Gastrocnemius medialis (tissue), 4 donors: ENCODE measurements around the gene METRNL.

Experiments
- POLR2A ChIP-seq, 2 donors: fragments of 450-650 bp; IDR thresholded peaks; one replicate each; pipeline ENCODE4 v1.6.1; 2017; ENCODE audit warnings: antibody characterized with exemption in 2 of 2, mild to moderate bottlenecking in 2 of 2, moderate library complexity in 2 of 2
- TF ChIP-seq, protein P1 (sequence below), 5 experiments: fragments of 450-650 bp in 3 of 5; fragments of 200-600 bp in 2 of 5; sonication (generic) in 2 of 5; IDR thresholded peaks in 4 of 5; conservative IDR thresholded peaks in 1 of 5; 1 replicate in 4 of 5; 2 replicates in 1 of 5; pipeline ENCODE4 v1.5.1; 2016 to 2019; ENCODE audit warnings: antibody characterized with exemption in 5 of 5, mild to moderate bottlenecking in 3 of 5, moderate library complexity in 3 of 5

DNA sequence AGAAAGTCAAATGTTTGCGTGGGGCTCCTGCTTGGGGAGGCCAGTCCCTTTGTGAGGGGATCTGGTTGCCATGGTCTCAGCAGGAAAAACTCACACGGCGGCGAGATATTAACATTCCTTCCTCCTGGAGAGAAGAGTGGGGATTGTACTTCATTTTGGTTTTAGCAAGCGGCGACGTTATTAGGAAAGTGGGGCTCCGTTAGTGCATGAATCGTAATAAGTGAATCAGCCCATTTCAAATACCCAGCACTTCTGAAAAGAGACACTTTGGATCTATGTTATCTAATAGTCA lies 41.6 kb upstream of the METRNL start:
- no peak for TF ChIP-seq POLR2A (IDR thresholded peaks at IDR 0.05)
- TF ChIP-seq, protein P1, sequence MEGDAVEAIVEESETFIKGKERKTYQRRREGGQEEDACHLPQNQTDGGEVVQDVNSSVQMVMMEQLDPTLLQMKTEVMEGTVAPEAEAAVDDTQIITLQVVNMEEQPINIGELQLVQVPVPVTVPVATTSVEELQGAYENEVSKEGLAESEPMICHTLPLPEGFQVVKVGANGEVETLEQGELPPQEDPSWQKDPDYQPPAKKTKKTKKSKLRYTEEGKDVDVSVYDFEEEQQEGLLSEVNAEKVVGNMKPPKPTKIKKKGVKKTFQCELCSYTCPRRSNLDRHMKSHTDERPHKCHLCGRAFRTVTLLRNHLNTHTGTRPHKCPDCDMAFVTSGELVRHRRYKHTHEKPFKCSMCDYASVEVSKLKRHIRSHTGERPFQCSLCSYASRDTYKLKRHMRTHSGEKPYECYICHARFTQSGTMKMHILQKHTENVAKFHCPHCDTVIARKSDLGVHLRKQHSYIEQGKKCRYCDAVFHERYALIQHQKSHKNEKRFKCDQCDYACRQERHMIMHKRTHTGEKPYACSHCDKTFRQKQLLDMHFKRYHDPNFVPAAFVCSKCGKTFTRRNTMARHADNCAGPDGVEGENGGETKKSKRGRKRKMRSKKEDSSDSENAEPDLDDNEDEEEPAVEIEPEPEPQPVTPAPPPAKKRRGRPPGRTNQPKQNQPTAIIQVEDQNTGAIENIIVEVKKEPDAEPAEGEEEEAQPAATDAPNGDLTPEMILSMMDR (IDR thresholded peaks at IDR 0.05 in 4 of 5, conservative IDR thresholded peaks at IDR 0.05 in 1 of 5) = no peak
